ENCODE results near the gene SDK2.
"Not testable (repeated sequence)": the region's sequence is repeated elsewhere in the genome, so short reads cannot be mapped to it uniquely, and the experiment has no call there.

The SDK2 gene

GRCh38 chr17:73334771-73335513, 309.3 kb downstream of the SDK2 start:
- no peak for DNase-seq

- DNase-seq = not testable (repeated sequence)
These were observed 310.8 kb downstream of the SDK2 start for GRCh38 chr17:73333445-73333844.

- DNase-seq = no peak
These were observed 313.2 kb downstream of the SDK2 start for GRCh38 chr17:73331060-73331459.

GRCh38 chr17:73327676-73328075, 316.6 kb downstream of the SDK2 start:
- DNase-seq = no peak

- no peak for DNase-seq
These were observed 318.8 kb downstream of the SDK2 start for GRCh38 chr17:73325527-73325842.

- no peak for DNase-seq
These were observed 319.3 kb downstream of the SDK2 start for GRCh38 chr17:73324711-73325526.

GRCh38 chr17:73324160-73324475, 320.1 kb downstream of the SDK2 start:
- DNase-seq = no peak

- DNase-seq = no peak
These were observed 320.7 kb downstream of the SDK2 start for GRCh38 chr17:73323409-73324159.

GRCh38 chr17:73320601-73321264, 323.5 kb downstream of the SDK2 start:
- DNase-seq = no peak

- DNase-seq = no peak
These were observed 324.5 kb downstream of the SDK2 start for GRCh38 chr17:73319766-73320165.

GRCh38 chr17:73318836-73319235, 325.4 kb downstream of the SDK2 start:
- no peak for DNase-seq

- no peak for DNase-seq
These were observed 325.8 kb downstream of the SDK2 start for GRCh38 chr17:73318427-73318813.

GRCh38 chr17:73317513-73318426, 326.5 kb downstream of the SDK2 start:
- DNase-seq = no peak

GRCh38 chr17:73316919-73317505, 327.2 kb downstream of the SDK2 start:
- DNase-seq = no peak

GRCh38 chr17:73315471-73315870, 328.8 kb downstream of the SDK2 start:
- no peak for DNase-seq

- DNase-seq = no peak
These were observed 330.6 kb downstream of the SDK2 start for GRCh38 chr17:73313526-73314127.

GRCh38 chr17:73312887-73313286, 331.4 kb downstream of the SDK2 start:
- not testable (repeated sequence) for DNase-seq

- peak; percentile 89 for DNase-seq
These were observed 332.2 kb downstream of the SDK2 start, which contains the start of gene CDC42EP4 for GRCh38 chr17:73311781-73312641. Gene CDC42EP4, minus strand, starts transcription at chr17:73312001. Its CDS starts 25,501 bp downstream, at chr17:73286500.

- no peak for DNase-seq
These were observed 332.8 kb downstream of the SDK2 start for GRCh38 chr17:73311428-73311780.
